Naive thymus-derived CD4-positive, alpha-beta T cell (primary cell): ENCODE measurements around the gene TRMT2A. TPM values are rescaled to one million over a fixed set of nuclear protein-coding genes. Genes with fewer than 3 reads are reported as not detected.

ENCODE experiments used
- ATAC-seq: fragments of 150-1000 bp; cut with Tn5 transposase; 2 replicates; pipeline ENCODE4 v1.10.0; 2021; ENCODE audit warnings: mild to moderate bottlenecking, moderate library complexity
- CTCF ChIA-PET: fragments of 350-600 bp; sonication (Branson Sonifier 250); formaldehyde crosslinking; loops from one replicate; lab custom pipeline; 2021; ENCODE audit warnings: antibody characterized with exemption; lab: Charles Lee
- POLR2A ChIA-PET: fragments of 350-600 bp; sonication (Branson Sonifier 250); formaldehyde crosslinking; loops from one replicate; lab custom pipeline; 2021; ENCODE audit warnings: antibody characterized with exemption, inconsistent platforms; lab: Charles Lee
- DNase-seq, 9 donors: peaks; one replicate each; pipeline versions ENCODE4 v3.0.0 to v3.0.0-alpha.2; 2020 to 2022; ENCODE audit warnings: mixed read lengths in 1 of 9
- H3K27ac ChIP-seq: one replicate; pipeline ENCODE4 v1.7.0; 2013; ENCODE audit warnings: mild to moderate bottlenecking, low read depth, low read length, moderate library complexity
- H3K27me3 ChIP-seq, 2 donors: one replicate each; pipeline ENCODE4 v1.7.0; 2013; ENCODE audit warnings: low read length in 2 of 2, mild to moderate bottlenecking in 2 of 2, moderate library complexity in 2 of 2; ENCODE audit not compliant: control insufficient read depth in 2 of 2, insufficient read depth in 2 of 2
- H3K36me3 ChIP-seq, 3 experiments: 1 replicate in 2 of 3; 2 replicates in 1 of 3; pipeline ENCODE4 v1.7.0; 2013; ENCODE audit warnings: low read length in 3 of 3, mild to moderate bottlenecking in 3 of 3, moderate library complexity in 1 of 3; ENCODE audit not compliant: insufficient read depth in 3 of 3, control insufficient read depth in 2 of 3
- H3K4me1 ChIP-seq, 2 donors: one replicate each; pipeline ENCODE4 v1.7.0; 2013; ENCODE audit warnings: low read length in 2 of 2, mild to moderate bottlenecking in 2 of 2, moderate library complexity in 1 of 2; ENCODE audit not compliant: control insufficient read depth in 2 of 2, insufficient read depth in 2 of 2
- H3K4me3 ChIP-seq: 2 replicates; pipeline ENCODE4 v1.7.0; 2013; ENCODE audit warnings: mild to moderate bottlenecking, low read length
- H3K9me3 ChIP-seq, 3 experiments: 1 replicate in 2 of 3; 2 replicates in 1 of 3; pipeline ENCODE4 v1.7.0; 2013; ENCODE audit warnings: low read length in 3 of 3; ENCODE audit not compliant: control insufficient read depth in 2 of 3
- H3K27ac Mint-ChIP-seq, 9 donors: one replicate each; pipeline ENCODE4 v1.8.0; 2020 to 2022; ENCODE audit warnings: mixed read lengths in 9 of 9, mild to moderate bottlenecking in 8 of 9, moderate library complexity in 5 of 9, inconsistent platforms in 2 of 9
- H3K27me3 Mint-ChIP-seq, 5 donors: one replicate each; pipeline ENCODE4 v1.8.0; 2021 to 2022; ENCODE audit warnings: mixed read lengths in 5 of 5, mild to moderate bottlenecking in 1 of 5
- H3K36me3 Mint-ChIP-seq, 5 donors: one replicate each; pipeline ENCODE4 v1.8.0; 2020 to 2022; ENCODE audit warnings: mixed read lengths in 5 of 5, mild to moderate bottlenecking in 3 of 5, inconsistent platforms in 1 of 5
- H3K4me1 Mint-ChIP-seq, 7 donors: one replicate each; pipeline ENCODE4 v1.8.0; 2020 to 2022; ENCODE audit warnings: mixed read lengths in 7 of 7, mild to moderate bottlenecking in 3 of 7, inconsistent platforms in 1 of 7
- H3K4me3 Mint-ChIP-seq, 10 donors: one replicate each; pipeline ENCODE4 v1.8.0; 2020 to 2022; ENCODE audit warnings: mild to moderate bottlenecking in 10 of 10, mixed read lengths in 10 of 10, moderate library complexity in 6 of 10, inconsistent platforms in 2 of 10
- H3K9me3 Mint-ChIP-seq, 11 donors: one replicate each; pipeline ENCODE4 v1.8.0; 2020 to 2022; ENCODE audit warnings: mixed read lengths in 11 of 11, mild to moderate bottlenecking in 4 of 11, inconsistent platforms in 1 of 11, moderate library complexity in 1 of 11
- intact Hi-C, 2 donors: fragments of 100-400 bp; cut with micrococcal nuclease; formaldehyde crosslinking; loops; one replicate each; pipeline ENCODE4 v1.15.1; 2023
- polyA plus RNA-seq, 2 donors: library from polyadenylated mRNA; unstranded; fragments of 300-500 nt; fragmentation: Illumina TruSeq; gene quantifications; one replicate each; pipeline ENCODE4 v1.2.3, GENCODE V29; 2021
- total RNA-seq, 6 experiments: library from RNA in 5 of 6; stranded (reverse) in 5 of 6; gene quantifications; 1 replicate in 5 of 6; 2 replicates in 1 of 6; pipeline ENCODE4 v1.2.3 and lab custom pipeline; 2021 to 2026

Gene TRMT2A
- total and polyA plus RNA-seq, 7 experiments from 2014 or later, result 30.0 to 134 (median 94.7) TPM

DNA sequence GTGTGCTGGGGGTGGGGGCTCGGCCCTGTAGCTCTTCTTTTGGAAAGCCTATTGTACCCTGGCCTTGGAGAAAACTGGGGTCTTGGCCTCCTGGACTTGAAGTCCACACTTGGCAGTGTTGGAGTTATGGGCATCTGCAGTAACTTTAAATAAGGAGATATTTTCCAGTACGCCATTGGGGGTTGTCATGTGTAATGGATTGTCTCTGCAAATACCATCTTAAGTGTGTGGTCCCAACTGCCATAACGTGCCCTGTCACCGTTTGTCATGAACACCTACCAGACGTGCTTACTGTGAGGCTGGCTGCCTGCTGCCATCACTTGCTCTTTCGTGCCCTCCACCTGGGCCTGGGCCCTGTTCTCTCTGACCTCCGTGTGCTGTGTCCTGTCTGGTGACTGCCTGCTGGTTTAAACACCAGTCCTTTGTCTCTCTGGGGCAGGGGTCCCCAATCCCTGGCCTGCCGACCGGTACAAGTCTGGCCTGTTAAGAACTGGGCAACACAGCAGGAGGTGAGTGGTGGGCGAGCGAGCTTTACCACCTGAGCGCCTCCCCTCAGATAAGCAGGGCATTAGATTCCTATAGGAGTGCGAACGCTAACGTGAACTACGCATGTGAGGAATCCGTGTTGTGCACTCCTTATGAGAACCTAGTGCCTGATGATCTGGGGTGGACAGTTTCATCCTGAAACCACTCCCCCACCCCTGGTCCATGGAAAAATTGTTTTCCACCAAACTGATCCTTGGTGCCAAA lies 11.0 kb upstream of the TRMT2A start:
- Histone ChIP-seq H3K27me3 (no peaks in the 10 kb centered on the region), H3K4me1 (peaks cover 17 to 19% of the 10 kb centered on the region in 2 donors), H3K4me3 (no peak overlapping the region), H3K36me3 (peaks cover 0 to 41% (median 5%) of the 10 kb centered on the region in 3 experiments), H3K27ac (peak overlapping the region; percentile 33), H3K9me3 (no peaks in the 10 kb centered on the region)
- no peak for DNase-seq
- intact Hi-C loops, result no loop called here
- POLR2A ChIA-PET, result no interaction called here
- no peak for ATAC-seq
- Mint-ChIP-seq H3K36me3 (peaks cover 0 to 6% (median 4%) of the 10 kb centered on the region in 5 donors), H3K27me3 (no peaks in the 10 kb centered on the region), H3K4me3 (no peak overlapping the region), H3K27ac (peak overlapping the region in 7 of 9 donors; percentile 9 to 78 (median 28)), H3K4me1 (peaks cover 0 to 19% (median 13%) of the 10 kb centered on the region in 7 donors), H3K9me3 (peaks cover 0 to 2% (median 0%) of the 10 kb centered on the region in 11 donors)
- CTCF ChIA-PET, result interaction anchor here (0.6 to 1.0 kb wide), 4 partner anchors 24 to 290 kb away, joined by 3 read pairs; no protein-coding TSS in a partner anchor

DNA sequence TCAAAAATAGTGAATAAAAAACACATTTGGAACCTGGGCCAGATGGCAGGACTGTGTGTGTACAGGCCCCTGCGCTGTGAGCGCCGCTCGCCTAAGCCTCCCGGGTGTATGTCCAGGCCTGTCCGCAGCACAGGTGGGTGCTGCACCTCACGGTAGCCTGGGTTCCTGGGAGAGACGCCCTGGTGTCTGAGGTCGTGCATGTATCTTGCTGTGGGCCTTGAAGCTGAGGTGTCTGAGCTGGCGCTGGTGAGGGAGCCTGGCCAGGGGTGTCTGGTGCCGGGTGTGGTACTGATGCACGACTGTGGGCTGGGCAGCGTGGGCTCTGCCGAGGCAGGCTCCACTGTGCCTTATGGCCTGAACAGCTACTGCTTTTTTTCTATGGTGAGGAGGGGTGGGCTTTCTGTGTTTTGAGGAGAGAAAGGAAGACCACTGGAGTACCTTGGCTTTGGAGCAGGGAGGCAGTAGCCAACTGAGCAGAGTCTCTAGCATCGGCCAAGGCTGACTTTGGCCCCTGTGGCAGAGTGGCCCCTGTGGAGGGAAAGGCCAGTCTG lies 10.4 kb upstream of the TRMT2A start:
- DNase-seq (no peak), ATAC-seq (no peak)
- Histone ChIP-seq H3K27ac (no peak overlapping the region), H3K9me3 (no peaks in the 10 kb centered on the region), H3K27me3 (no peaks in the 10 kb centered on the region), H3K36me3 (peaks cover 0 to 47% (median 5%) of the 10 kb centered on the region in 3 experiments), H3K4me1 (peaks cover 11 to 13% of the 10 kb centered on the region in 2 donors), H3K4me3 (no peak overlapping the region)
- peak overlapping the region in 4 of 9 donors; percentile 17 to 78 (median 26) for H3K27ac Mint-ChIP-seq
- POLR2A ChIA-PET, result no interaction called here
- H3K4me1 Mint-ChIP-seq, result peaks cover 0 to 16% (median 9%) of the 10 kb centered on the region in 7 donors
- H3K36me3 Mint-ChIP-seq, result peaks cover 0 to 6% (median 5%) of the 10 kb centered on the region in 5 donors
- no peaks in the 10 kb centered on the region for H3K27me3 Mint-ChIP-seq
- H3K9me3 Mint-ChIP-seq, result peaks cover 0 to 2% (median 0%) of the 10 kb centered on the region in 11 donors
- CTCF ChIA-PET, result interaction anchor here (1.0 kb wide), 1 partner anchor 24 kb away, joined by 3 read pairs; no protein-coding TSS in a partner anchor
- no peak overlapping the region for H3K4me3 Mint-ChIP-seq
- intact Hi-C loops, result no loop called here

DNA sequence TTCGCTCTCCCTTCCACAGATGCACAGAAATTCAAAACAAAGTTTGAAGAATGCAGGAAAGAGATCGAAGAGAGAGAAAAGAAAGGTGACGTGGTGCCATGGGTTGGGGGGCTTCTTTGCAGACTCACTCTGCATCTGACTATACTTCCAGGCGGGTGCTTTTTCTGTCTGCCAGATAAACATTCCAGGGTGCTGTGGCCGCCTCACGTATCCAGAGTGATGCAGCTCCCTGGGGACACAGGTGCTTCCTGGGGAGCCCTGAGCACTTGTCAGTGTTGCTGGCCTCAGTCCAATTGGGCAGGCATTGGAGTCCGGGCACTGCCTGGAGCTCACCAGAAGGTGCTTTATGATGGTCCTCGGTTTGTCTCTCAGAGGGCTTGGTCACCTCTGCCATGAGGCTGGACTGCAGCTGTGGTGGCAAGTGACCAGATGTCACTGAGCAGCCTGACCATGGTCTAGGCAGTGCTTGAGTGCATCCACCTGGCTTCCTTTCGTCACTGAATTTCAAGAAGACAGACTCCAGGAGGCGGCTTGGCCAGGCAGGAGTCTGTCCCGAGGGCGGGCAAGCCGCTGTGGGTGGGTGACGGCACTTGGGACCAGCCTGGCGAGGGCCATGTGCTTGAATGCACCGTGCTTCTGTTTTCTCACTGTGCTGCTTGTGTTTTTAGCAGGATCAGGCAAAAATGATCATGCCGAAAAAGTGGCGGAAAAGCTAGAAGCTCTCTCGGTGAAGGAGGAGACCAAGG lies 9.4 kb upstream of the TRMT2A start:
- H3K36me3 Mint-ChIP-seq, result peaks cover 0 to 10% (median 5%) of the 10 kb centered on the region in 5 donors

DNA sequence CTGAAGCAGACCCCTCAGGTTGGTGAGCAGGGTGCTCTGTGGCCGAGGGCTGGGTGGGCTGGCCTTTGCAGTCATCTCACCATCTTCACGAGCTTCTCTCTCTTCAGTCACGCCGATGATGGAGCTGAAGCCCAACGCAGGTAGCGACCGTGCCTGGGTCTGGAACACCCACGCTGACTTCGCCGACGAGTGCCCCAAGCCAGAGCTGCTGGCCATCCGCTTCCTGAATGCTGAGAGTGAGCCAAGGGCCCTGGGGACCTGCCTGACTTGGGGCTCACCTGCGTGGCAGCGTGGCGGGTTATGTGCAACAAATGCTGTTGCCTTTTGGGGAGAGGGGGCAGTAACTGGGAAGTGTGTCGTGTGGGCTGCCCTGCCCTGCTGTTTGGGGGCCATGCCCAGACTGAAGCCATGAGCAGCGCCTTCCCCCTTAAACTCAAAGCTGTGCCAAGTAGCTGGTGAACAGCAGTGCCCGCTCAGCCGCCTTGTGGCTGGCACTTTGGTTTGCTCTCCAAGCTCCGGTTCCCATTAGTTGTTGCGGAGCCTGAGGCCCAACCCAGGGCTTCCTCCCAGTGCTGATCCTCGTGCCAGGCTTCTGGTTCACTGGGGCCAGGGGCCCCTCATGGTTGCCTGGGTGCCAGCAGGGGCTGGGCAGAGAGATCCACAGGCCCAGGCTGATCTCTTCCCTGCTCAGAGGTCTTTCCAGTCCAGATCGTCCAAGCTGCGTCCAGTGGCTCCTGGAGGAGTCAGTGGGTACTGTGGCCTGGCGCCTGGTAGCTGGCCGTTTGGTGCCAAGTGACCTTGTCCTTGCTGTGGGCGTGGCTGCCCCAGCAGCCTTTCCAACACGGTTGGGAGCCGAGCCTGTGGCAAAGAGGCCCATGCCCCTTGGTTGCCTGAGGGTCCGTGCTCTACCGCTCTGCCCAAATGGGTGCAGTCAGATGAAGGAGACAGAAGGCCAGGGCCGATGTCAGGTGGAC lies 8.5 kb upstream of the TRMT2A start:
- peaks cover 0 to 62% (median 8%) of the 10 kb centered on the region in 3 experiments for H3K36me3 ChIP-seq
- POLR2A ChIA-PET, result no interaction called here

More for the DNA sequence above, 9.4 kb upstream of the TRMT2A start:
- ChIA-PET CTCF (no interaction called here), POLR2A (no interaction called here)
- no peaks in the 10 kb centered on the region for H3K27me3 Mint-ChIP-seq
- H3K4me1 Mint-ChIP-seq, result peaks cover 0 to 18% (median 14%) of the 10 kb centered on the region in 7 donors
- DNase-seq (no peak), ATAC-seq (no peak)
- no peak overlapping the region for H3K4me3 Mint-ChIP-seq
- H3K36me3 ChIP-seq, result peaks cover 0 to 56% (median 8%) of the 10 kb centered on the region in 3 experiments
- H3K9me3 ChIP-seq, result no peaks in the 10 kb centered on the region
- peaks cover 9 to 13% of the 10 kb centered on the region in 2 donors for H3K4me1 ChIP-seq
- no peak overlapping the region for H3K27ac ChIP-seq
- H3K4me3 ChIP-seq, result no peak overlapping the region
- H3K27me3 ChIP-seq, result no peaks in the 10 kb centered on the region
- H3K9me3 Mint-ChIP-seq, result peaks cover 0 to 2% (median 0%) of the 10 kb centered on the region in 11 donors
- intact Hi-C loops, result no loop called here
- H3K27ac Mint-ChIP-seq, result no peak overlapping the region

DNA sequence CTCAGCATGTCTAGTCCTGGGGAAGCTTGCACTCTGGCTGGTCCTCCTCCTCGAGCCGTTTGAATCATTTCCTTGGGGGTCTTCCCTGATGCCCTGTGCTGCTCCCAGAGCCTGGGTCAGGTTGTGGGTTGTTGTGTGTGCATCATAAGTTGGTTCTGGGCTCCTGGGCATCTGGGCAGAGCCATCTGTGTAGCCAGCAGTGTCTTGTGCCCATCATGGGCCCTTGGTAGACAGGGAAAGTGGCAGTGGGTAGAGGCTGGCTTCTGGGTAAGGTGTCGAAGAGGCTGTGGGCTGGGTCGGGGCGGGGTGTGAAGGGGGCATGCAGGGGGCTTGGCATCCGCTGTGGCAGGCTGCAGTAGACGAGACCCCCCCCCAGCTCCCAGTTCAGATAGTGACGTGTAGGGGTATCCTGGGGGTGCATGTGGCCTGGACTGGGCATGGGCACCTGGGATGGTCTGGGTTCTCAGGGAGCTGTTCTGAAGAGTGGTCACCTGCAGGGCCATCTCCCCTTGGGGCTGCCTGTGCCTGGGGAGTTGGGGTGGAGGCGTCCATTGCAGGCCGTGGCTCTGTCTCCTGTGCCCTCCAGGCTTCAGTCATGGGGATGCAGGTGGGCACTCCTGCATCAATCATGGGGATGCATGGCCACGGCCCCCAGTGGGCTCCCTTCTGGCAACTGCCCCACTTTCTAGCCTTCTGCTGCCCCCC lies 7.2 kb upstream of the TRMT2A start:
- peaks cover 9 to 73% (median 16%) of the 10 kb centered on the region in 3 experiments for H3K36me3 ChIP-seq
- Mint-ChIP-seq H3K36me3 (peaks cover 0 to 10% (median 5%) of the 10 kb centered on the region in 5 donors), H3K9me3 (peaks cover 0 to 2% (median 0%) of the 10 kb centered on the region in 11 donors), H3K4me1 (peaks cover 6 to 27% (median 14%) of the 10 kb centered on the region in 7 donors), H3K4me3 (no peak overlapping the region), H3K27ac (peak overlapping the region in 3 of 9 donors; percentile 28 to 46 (median 32)), H3K27me3 (no peaks in the 10 kb centered on the region)
- intact Hi-C loops, result no loop called here
- no peaks in the 10 kb centered on the region for H3K9me3 ChIP-seq
- no peak overlapping the region for H3K4me3 ChIP-seq
- ChIA-PET CTCF (no interaction called here), POLR2A (no interaction called here)
- ATAC-seq (no peak), DNase-seq (no peak)
- H3K4me1 ChIP-seq, result peaks cover 0 to 5% of the 10 kb centered on the region in 2 donors
- H3K27ac ChIP-seq, result no peak overlapping the region
- no peaks in the 10 kb centered on the region for H3K27me3 ChIP-seq

More for the DNA sequence above, 8.5 kb upstream of the TRMT2A start:
- Mint-ChIP-seq H3K9me3 (peaks cover 0 to 2% (median 0%) of the 10 kb centered on the region in 11 donors), H3K4me1 (peaks cover 0 to 24% (median 14%) of the 10 kb centered on the region in 7 donors), H3K27ac (no peak overlapping the region), H3K27me3 (no peaks in the 10 kb centered on the region), H3K36me3 (peaks cover 0 to 10% (median 5%) of the 10 kb centered on the region in 5 donors), H3K4me3 (no peak overlapping the region)
- CTCF ChIA-PET, result no interaction called here
- H3K27me3 ChIP-seq, result no peaks in the 10 kb centered on the region
- no peak overlapping the region for H3K4me3 ChIP-seq
- no peaks in the 10 kb centered on the region for H3K9me3 ChIP-seq
- H3K4me1 ChIP-seq, result peaks cover 5 to 10% of the 10 kb centered on the region in 2 donors
- DNase-seq (no peak), ATAC-seq (no peak)
- intact Hi-C loops, result no loop called here
- H3K27ac ChIP-seq, result no peak overlapping the region
